H1 (cell line): Measurements from ENCODE around the gene GSAP. TPM values are rescaled to one million over a fixed set of nuclear protein-coding genes. Genes with fewer than 3 reads are reported as not detected.

ENCODE experiments used
- BRCA1 ChIP-seq: IDR thresholded peaks from 2 replicates; pipeline ENCODE4 v1.6.1; 2012; ENCODE audit warnings: low read depth, low read length, improper control_type of control experiment
- CTBP2 ChIP-seq: IDR thresholded peaks from 2 replicates; pipeline ENCODE4 v1.7.0; 2011; ENCODE audit warnings: borderline replicate concordance, mild to moderate bottlenecking, moderate library complexity, mixed read lengths, low read length; ENCODE audit not compliant: insufficient read depth, insufficient read length
- E2F6 ChIP-seq: IDR thresholded peaks from 2 replicates; pipeline ENCODE4 v1.6.1; 2012; ENCODE audit warnings: inconsistent platforms
- HDAC2 ChIP-seq, 2 experiments: fragments of 300-600 bp in 1 of 2; sonication (generic) in 1 of 2; IDR thresholded peaks; 2 replicates each; pipeline ENCODE4 v1.6.1; 2011 to 2012; ENCODE audit warnings: low read depth in 2 of 2, low read length in 2 of 2, mild to moderate bottlenecking in 2 of 2, moderate library complexity in 2 of 2, borderline replicate concordance in 1 of 2, inconsistent platforms in 1 of 2
- POLR2AphosphoS5 ChIP-seq: IDR thresholded peaks from 2 replicates; pipeline ENCODE4 v1.6.1; 2011; ENCODE audit warnings: low read depth, low read length
- RBBP5 ChIP-seq: IDR thresholded peaks from 2 replicates; pipeline ENCODE4 v1.7.1; 2012; ENCODE audit warnings: low read depth, mild to moderate bottlenecking, inconsistent platforms, low read length, moderate library complexity, borderline replicate concordance
- RFX5 ChIP-seq: IDR thresholded peaks from 2 replicates; pipeline ENCODE4 v1.6.1; 2011; ENCODE audit warnings: low read depth, low read length, improper control_type of control experiment, borderline replicate concordance
- RNF2 ChIP-seq: fragments of 200-900, 300-1000 bp; sonication (generic); IDR thresholded peaks from 2 replicates; pipeline ENCODE4 v1.7.1; 2016; ENCODE audit warnings: borderline replicate concordance, low read depth, mild to moderate bottlenecking, antibody characterized with exemption, low read length; ENCODE audit not compliant: poor library complexity, severe bottlenecking; ENCODE audit errors: missing control alignments
- SP2 ChIP-seq: IDR thresholded peaks from 2 replicates; pipeline ENCODE4 v1.6.1; 2012; ENCODE audit warnings: mild to moderate bottlenecking, low read length, inconsistent platforms
- YY1 ChIP-seq: IDR thresholded peaks from 2 replicates; pipeline ENCODE4 v1.6.1; 2011; ENCODE audit warnings: low read depth, mild to moderate bottlenecking, low read length
- polyA plus RNA-seq, 7 experiments: library from polyadenylated mRNA; depleted of rRNA in 3 of 7; stranded (reverse) in 5 of 7; unstranded in 2 of 7; fragments of >200 nt in 5 of 7; fragments of 200-250 nt in 2 of 7; gene quantifications; 1 replicate in 5 of 7; 2 replicates in 1 of 7; 4 replicates in 1 of 7; pipeline versions ENCODE4 v1.2.1 to v1.2.3, GENCODE V29; 2011 to 2013; ENCODE audit warnings: missing spikeins in 2 of 7, mixed read lengths in 2 of 7
- total RNA-seq: library from RNA; stranded (reverse); fragmentation: NEBNext Ultra II Directional; extraction: Animal tissue kit (Norgen Biotek cat#: 25700); gene quantifications from 2 replicates; pipeline ENCODE4 v1.2.1, GENCODE V29; 2021

The GSAP gene
- total and polyA plus RNA-seq, 2 of the 8 experiments (the other 6 are each of a cell fraction or from before 2014, with no cell fraction given): 0.93 to 2.1 TPM

- no peak for TF ChIP-seq YY1
- no peak for TF ChIP-seq RNF2
- TF ChIP-seq HDAC2 (IDR thresholded peaks at IDR 0.05; ENCODE audit: borderline replicate concordance in 1 of 2, low read depth in 2 of 2, low read length in 2 of 2): no peak
- TF ChIP-seq RBBP5: no peak
- TF ChIP-seq RFX5: no peak
- no peak for TF ChIP-seq BRCA1
- no peak for TF ChIP-seq E2F6
- TF ChIP-seq POLR2AphosphoS5: no peak
- TF ChIP-seq SP2: no peak
- no peak for TF ChIP-seq CTBP2
Observed at GRCh38 chr7:77316219-77316978, 99.8 kb downstream of the GSAP start (continued).
